A673 (cell line): ENCODE data around the gene MEAK7. TPM values are rescaled to one million over a fixed set of nuclear protein-coding genes. Genes with fewer than 3 reads are reported as not detected.

Source experiments
- BruUV-seq: library from RNA; stranded (reverse); fragments of 400-500 nt; replicated peaks from 2 replicates; lab custom pipeline; 2021; lab: Mats Ljungman, UMichigan
- CTCF ChIA-PET: fragments of 300-600 bp; sonication (Branson Sonifier 250); formaldehyde crosslinking; loops from one replicate; lab custom pipeline; 2022; ENCODE audit warnings: antibody characterized with exemption; lab: Charles Lee
- POLR2A ChIA-PET: fragments of 300-600 bp; sonication (Branson Sonifier 250); formaldehyde crosslinking; loops from one replicate; lab custom pipeline; 2022; ENCODE audit warnings: antibody characterized with exemption; ENCODE audit not compliant: low non-redundant PET; lab: Charles Lee
- DNase-seq: peaks from one replicate; pipeline ENCODE4 v3.0.0-alpha.2; 2015; ENCODE audit warnings: low spot score
- H3K27ac ChIP-seq: fragments of 200-600 bp; sonication (generic); 2 replicates; pipeline ENCODE4 v1.5.1; 2016; ENCODE audit warnings: mixed run types, low read depth, mild to moderate bottlenecking, mixed read lengths, antibody characterized with exemption, low read length; ENCODE audit not compliant: poor library complexity, severe bottlenecking
- H3K27me3 ChIP-seq: fragments of 200-600 bp; sonication (generic); replicated peaks from 2 replicates; pipeline ENCODE4 v1.6.1; 2017; ENCODE audit warnings: mixed run types, low read depth, mild to moderate bottlenecking, mixed read lengths, antibody characterized with exemption, low read length; ENCODE audit not compliant: insufficient read depth, poor library complexity
- H3K36me3 ChIP-seq: fragments of 200-600 bp; sonication (generic); 2 replicates; pipeline ENCODE4 v1.6.1; 2016; ENCODE audit warnings: mixed run types, mild to moderate bottlenecking, mixed read lengths, antibody characterized with exemption, low read length; ENCODE audit not compliant: insufficient read depth, poor library complexity, severe bottlenecking
- H3K4me1 ChIP-seq: fragments of 200-600 bp; sonication (generic); 2 replicates; pipeline ENCODE4 v1.6.1; 2017; ENCODE audit warnings: mixed run types, mild to moderate bottlenecking, mixed read lengths, antibody characterized with exemption, low read length; ENCODE audit not compliant: insufficient read depth, poor library complexity, severe bottlenecking
- H3K4me3 ChIP-seq: fragments of 200-600 bp; sonication (generic); 2 replicates; pipeline ENCODE4 v1.5.1; 2016; ENCODE audit warnings: low read depth, mixed run types, mild to moderate bottlenecking, mixed read lengths, low read length; ENCODE audit not compliant: poor library complexity, severe bottlenecking
- H3K9me3 ChIP-seq: fragments of 200-600 bp; sonication (generic); 2 replicates; pipeline ENCODE4 v1.6.1; 2016; ENCODE audit warnings: mixed run types, low read depth, mild to moderate bottlenecking, mixed read lengths, antibody characterized with exemption, low read length; ENCODE audit not compliant: poor library complexity, severe bottlenecking
- EZH2 ChIP-seq: fragments of 200-600 bp; sonication (generic); IDR thresholded peaks from 2 replicates; pipeline ENCODE4 v1.6.1; 2017; ENCODE audit warnings: borderline replicate concordance, low read depth, mild to moderate bottlenecking, mixed read lengths, antibody characterized with exemption, low read length; ENCODE audit not compliant: poor library complexity, severe bottlenecking
- intact Hi-C: fragments of 100-400 bp; cut with micrococcal nuclease; formaldehyde crosslinking; loops from one replicate; pipeline ENCODE4 v1.10.0; 2022; ENCODE audit not compliant: unreplicated experiment
- total RNA-seq: library from RNA; stranded (reverse); gene quantifications from 2 replicates; pipeline ENCODE4 v1.2.3, GENCODE V29; 2021
- TF ChIP-seq, protein P1 (sequence below): fragments of 300-800, 200-600 bp; sonication (generic); conservative IDR thresholded peaks from 2 replicates; pipeline ENCODE4 v1.5.1; 2017; ENCODE audit warnings: low read depth, mild to moderate bottlenecking, antibody characterized with exemption, low read length, moderate library complexity, mixed read lengths

The MEAK7 gene
- total RNA-seq, 1 experiment from 2014 or later = 11.6 TPM

DNA sequence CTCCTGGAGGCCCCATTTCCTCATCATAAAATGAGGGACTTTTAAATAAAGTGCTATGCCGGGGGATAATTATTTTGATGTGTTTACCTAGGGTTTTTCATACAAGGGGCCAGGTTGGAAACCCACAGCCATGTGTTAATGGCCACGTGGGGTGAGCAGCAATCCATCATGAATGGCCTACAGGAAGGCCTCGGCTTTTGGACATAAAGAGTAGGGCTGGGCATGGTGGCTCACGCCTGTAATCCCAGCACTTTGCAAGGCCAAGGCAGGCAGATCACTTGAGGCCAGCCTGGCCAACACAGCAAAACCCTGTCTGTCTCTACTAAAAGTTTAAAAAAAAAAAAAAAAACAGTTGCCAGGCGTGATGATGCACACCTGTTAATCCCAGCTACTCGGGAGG, 40.3 kb downstream of the MEAK7 start:
- BruUV-seq = no TSS peak
- Histone ChIP-seq H3K4me1 (no peaks in the 10 kb centered on the region), H3K36me3 (no peaks in the 10 kb centered on the region), H3K9me3 (peaks cover 12% of the 10 kb centered on the region), H3K27me3 (no peaks in the 10 kb centered on the region), H3K4me3 (no peak overlapping the region), H3K27ac (no peak overlapping the region)
- CTCF ChIA-PET = no interaction called here
- no peak for DNase-seq
- TF ChIP-seq, protein P1, sequence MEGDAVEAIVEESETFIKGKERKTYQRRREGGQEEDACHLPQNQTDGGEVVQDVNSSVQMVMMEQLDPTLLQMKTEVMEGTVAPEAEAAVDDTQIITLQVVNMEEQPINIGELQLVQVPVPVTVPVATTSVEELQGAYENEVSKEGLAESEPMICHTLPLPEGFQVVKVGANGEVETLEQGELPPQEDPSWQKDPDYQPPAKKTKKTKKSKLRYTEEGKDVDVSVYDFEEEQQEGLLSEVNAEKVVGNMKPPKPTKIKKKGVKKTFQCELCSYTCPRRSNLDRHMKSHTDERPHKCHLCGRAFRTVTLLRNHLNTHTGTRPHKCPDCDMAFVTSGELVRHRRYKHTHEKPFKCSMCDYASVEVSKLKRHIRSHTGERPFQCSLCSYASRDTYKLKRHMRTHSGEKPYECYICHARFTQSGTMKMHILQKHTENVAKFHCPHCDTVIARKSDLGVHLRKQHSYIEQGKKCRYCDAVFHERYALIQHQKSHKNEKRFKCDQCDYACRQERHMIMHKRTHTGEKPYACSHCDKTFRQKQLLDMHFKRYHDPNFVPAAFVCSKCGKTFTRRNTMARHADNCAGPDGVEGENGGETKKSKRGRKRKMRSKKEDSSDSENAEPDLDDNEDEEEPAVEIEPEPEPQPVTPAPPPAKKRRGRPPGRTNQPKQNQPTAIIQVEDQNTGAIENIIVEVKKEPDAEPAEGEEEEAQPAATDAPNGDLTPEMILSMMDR = no peak
- no peak for TF ChIP-seq EZH2
- intact Hi-C loops = no loop called here
- POLR2A ChIA-PET = no interaction called here

DNA sequence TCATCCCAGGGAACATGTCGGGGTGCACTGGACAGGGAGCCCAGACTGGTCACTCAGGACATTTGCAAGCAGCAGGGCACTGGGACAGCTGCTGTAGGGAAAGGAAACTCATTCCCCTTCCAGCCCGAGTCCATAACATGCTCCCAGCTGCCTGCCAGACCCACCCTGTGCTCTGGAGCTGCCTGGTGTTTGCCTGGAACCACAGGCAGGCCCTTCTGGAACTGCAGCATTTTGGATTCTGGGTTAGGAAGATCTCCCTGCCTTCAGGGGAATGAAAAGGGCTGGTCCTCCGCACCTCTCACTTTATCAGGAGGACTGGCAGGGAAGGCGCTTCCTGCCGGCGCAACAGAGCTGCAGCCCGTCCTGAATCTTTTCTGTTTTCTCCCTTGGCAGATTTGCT, 41.2 kb downstream of the MEAK7 start:
- no peak overlapping the region for H3K4me3 ChIP-seq
- ChIA-PET CTCF (no interaction called here), POLR2A (no interaction called here)
- no TSS peak for BruUV-seq
- H3K27ac ChIP-seq = no peak overlapping the region
- no peak for DNase-seq
- intact Hi-C loops = no loop called here
- H3K9me3 ChIP-seq = peaks cover 12% of the 10 kb centered on the region
- H3K4me1 ChIP-seq = no peaks in the 10 kb centered on the region
- TF ChIP-seq EZH2 = no peak
- TF ChIP-seq, protein P1 = no peak
- H3K27me3 ChIP-seq = no peaks in the 10 kb centered on the region
- H3K36me3 ChIP-seq = no peaks in the 10 kb centered on the region

DNA sequence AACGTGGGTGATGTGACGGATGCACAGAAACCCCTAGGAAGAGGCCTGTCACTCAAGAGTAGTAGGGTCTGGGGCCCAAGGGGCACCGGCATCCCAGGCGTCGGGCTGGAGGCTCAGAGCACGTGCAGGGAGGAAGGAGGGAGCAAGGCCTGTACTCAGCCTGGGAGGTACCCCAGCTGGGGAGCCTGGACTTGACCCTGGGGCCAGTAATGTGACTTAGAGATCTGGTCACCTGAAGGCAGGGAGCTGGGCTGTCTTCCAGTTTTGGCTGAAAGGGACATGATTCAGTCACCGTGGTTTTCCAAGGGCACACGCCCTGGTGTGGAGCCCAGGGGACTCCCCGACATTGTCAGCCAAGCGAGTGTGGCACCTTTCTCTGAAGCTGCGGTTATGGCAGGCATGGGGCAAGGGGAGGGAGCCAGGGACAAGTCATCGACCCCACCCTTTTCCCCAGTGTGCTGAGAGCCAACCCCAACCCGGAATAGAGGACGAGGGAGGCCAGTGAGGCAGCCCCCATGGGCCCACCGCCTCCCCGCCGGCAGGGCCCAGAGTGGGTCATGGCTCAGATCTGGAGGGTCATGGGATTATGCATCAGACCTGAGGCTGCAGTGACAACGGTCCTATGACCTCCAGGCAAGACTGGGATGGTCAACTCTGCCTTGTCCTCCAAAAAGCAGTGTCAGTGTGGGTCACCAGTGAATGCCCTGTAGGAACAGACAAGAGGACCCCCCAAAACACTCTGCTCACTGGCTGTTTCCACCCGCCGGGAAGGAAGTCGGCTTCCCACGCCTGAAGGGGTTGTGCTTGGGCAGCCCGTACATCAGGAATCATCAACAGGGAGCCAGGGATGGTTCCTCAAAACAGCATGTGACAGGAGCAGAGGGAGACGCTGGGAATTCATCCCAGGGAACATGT, 41.9 kb downstream of the MEAK7 start:
- H3K9me3 ChIP-seq = peaks cover 8% of the 10 kb centered on the region
- H3K27ac ChIP-seq = no peak overlapping the region
- no peak overlapping the region for H3K4me3 ChIP-seq
- intact Hi-C loops = no loop called here
- no peaks in the 10 kb centered on the region for H3K36me3 ChIP-seq
- BruUV-seq = no TSS peak
- CTCF ChIA-PET = no interaction called here
- POLR2A ChIA-PET = no interaction called here
- TF ChIP-seq, protein P1 = no peak
- no peak for TF ChIP-seq EZH2
- DNase-seq = no peak
- H3K4me1 ChIP-seq = no peaks in the 10 kb centered on the region
- no peaks in the 10 kb centered on the region for H3K27me3 ChIP-seq
